ENCODE data around the gene ZC3H4. TPM values are rescaled to one million over a fixed set of nuclear protein-coding genes. Genes with fewer than 3 reads are reported as not detected.

The ZC3H4 gene
- polyA plus RNA-seq, 3 donors = 36.5 to 39.4 (median 39.1) TPM

GRCh38 chr19:47022541-47023447 is 90.8 kb downstream of the ZC3H4 start:
- DNase-seq = no peak

GRCh38 chr19:47022140-47022536 is 91.4 kb downstream of the ZC3H4 start:
- DNase-seq = no peak

- no peak for DNase-seq
Observed at GRCh38 chr19:47021536-47022139, 91.9 kb downstream of the ZC3H4 start.

- DNase-seq = no peak
Observed at GRCh38 chr19:47020992-47021496, 92.5 kb downstream of the ZC3H4 start.

GRCh38 chr19:47020132-47020805 is 93.3 kb downstream of the ZC3H4 start:
- no peak for DNase-seq

- no peak for DNase-seq
Observed at GRCh38 chr19:47019431-47020041, 94.0 kb downstream of the ZC3H4 start, which contains the start of gene NPAS1. TSS of gene NPAS1 (plus strand) at chr19:47019837. CDS start at chr19:47021048, 1,211 bp downstream.

GRCh38 chr19:47018923-47019322 is 94.7 kb downstream of the ZC3H4 start:
- DNase-seq = no peak

Other genes with a start within 250 kb of the ZC3H4 start
- 1 to 10 TPM; 2.3 to 3.3 (median 2.6) TPM for gene NPAS1, start 93.9 kb downstream of the ZC3H4 start, polyA plus RNA-seq (ENCODE audit: insufficient read length in 3 of 3)
- 10 to 100 TPM; 12.4 to 21.1 (median 15.6) TPM for gene TMEM160, start 65.2 kb downstream of the ZC3H4 start, polyA plus RNA-seq (ENCODE audit: insufficient read length in 3 of 3)
- 100 to 1,000 TPM; 111 to 136 (median 112) TPM for gene SAE1, start 17.1 kb upstream of the ZC3H4 start, polyA plus RNA-seq (ENCODE audit: insufficient read length in 3 of 3)
- 1 to 10 TPM; 1.9 to 2.5 (median 2.4) TPM for gene BBC3, start 117.4 kb upstream of the ZC3H4 start, polyA plus RNA-seq (ENCODE audit: insufficient read length in 3 of 3)
- gene CCDC9, start 142.7 kb upstream of the ZC3H4 start, polyA plus RNA-seq (ENCODE audit: insufficient read length in 3 of 3) = 10 to 100 TPM; 25.8 to 30.2 (median 26.0) TPM
- 10 to 100 TPM in 2 of 3 donors, 1 to 10 TPM in 1; 8.4 to 12.4 (median 11.1) TPM for gene INAFM1, start 161.1 kb upstream of the ZC3H4 start, polyA plus RNA-seq (ENCODE audit: insufficient read length in 3 of 3)
- 1 to 10 TPM; 2.9 to 7.4 (median 7.1) TPM for gene C5AR1, start 196.1 kb upstream of the ZC3H4 start, polyA plus RNA-seq (ENCODE audit: insufficient read length in 3 of 3)
- under 1 TPM; 0.28 to 0.47 (median 0.35) TPM for gene C5AR2, start 218.4 kb upstream of the ZC3H4 start, polyA plus RNA-seq (ENCODE audit: insufficient read length in 3 of 3)
- gene DHX34, start 235.5 kb upstream of the ZC3H4 start, polyA plus RNA-seq (ENCODE audit: insufficient read length in 3 of 3) = 10 to 100 TPM; 18.3 to 20.4 (median 18.4) TPM